RPMI7951 (cell line): ENCODE results near the gene OR2AT4. TPM values are rescaled to one million over a fixed set of nuclear protein-coding genes. Genes with fewer than 3 reads are reported as not detected.

Experiments used
- total RNA-seq: library from RNA; depleted of rRNA; stranded (reverse); fragments of >200 nt; shearing (Covaris generic); gene quantifications from 2 replicates; pipeline ENCODE4 v1.2.3, GENCODE V29; 2014; rRNA removed

OR2AT4 gene
- total RNA-seq, 1 experiment from 2014 or later: not detected

Other genes with a start within 250 kb of the OR2AT4 start
- 14.3 and 14.9 TPM in 2 replicates for gene XRRA1, start 147.8 kb downstream of the OR2AT4 start, total RNA-seq
- 32.6 and 34.7 TPM in 2 replicates for gene SPCS2, start 147.6 kb downstream of the OR2AT4 start, total RNA-seq
- 5.5 and 5.9 TPM in 2 replicates for gene NEU3, start 107.9 kb downstream of the OR2AT4 start, total RNA-seq
- 0.39 and 0.60 TPM in 2 replicates for gene SLCO2B1, start 54.2 kb upstream of the OR2AT4 start, total RNA-seq
- gene TPBGL, start 143.9 kb upstream of the OR2AT4 start, total RNA-seq: not detected in 2 replicates